Uterus (tissue), 2 donors: ENCODE data around the gene P2RY12.

ENCODE experiments used
- CTCF ChIP-seq, 4 experiments: fragments of 200-600 bp in 2 of 4; fragments of 450-650 bp in 2 of 4; sonication (generic) in 2 of 4; IDR thresholded peaks; one replicate each; pipeline ENCODE4 v1.5.1; 2016 to 2019; ENCODE audit warnings: antibody characterized with exemption in 4 of 4, mild to moderate bottlenecking in 2 of 4, moderate library complexity in 1 of 4
- POLR2A ChIP-seq, 2 donors: fragments of 450-650 bp; IDR thresholded peaks; one replicate each; pipeline ENCODE4 v1.6.1; 2016; ENCODE audit warnings: antibody characterized with exemption in 2 of 2, mild to moderate bottlenecking in 1 of 2, moderate library complexity in 1 of 2

GRCh38 chr3:151351648-151352047 lies 32.9 kb downstream of the P2RY12 start:
- no peak for TF ChIP-seq CTCF (IDR thresholded peaks at IDR 0.05)
- no peak for TF ChIP-seq POLR2A (IDR thresholded peaks at IDR 0.05)
